HEK293 (cell line): Measurements from ENCODE around the gene GALNT13.

Experiments used
- CTCF ChIA-PET: fragments of 350-600 bp; formaldehyde crosslinking; extraction: SDS; loops from one replicate; lab custom pipeline; 2021; ENCODE audit warnings: antibody characterized with exemption; lab: Yijun Ruan, JAX
- POLR2A ChIA-PET: fragments of 300-600 bp; formaldehyde crosslinking; extraction: SDS; loops from one replicate; lab custom pipeline; 2020; ENCODE audit warnings: antibody characterized with exemption, inconsistent platforms; lab: Yijun Ruan, JAX
- H3K27ac ChIP-seq: fragments of 200-500 bp; sonication (Bioruptor generic); 2 replicates; pipeline ENCODE4 v1.5.1; 2014; ENCODE audit warnings: low read depth, low read length, control low read depth, inconsistent platforms; ENCODE audit errors: extremely low read depth
- H3K36me3 ChIP-seq, 2 experiments: fragments of 200-500 bp in 1 of 2; sonication (Bioruptor generic) in 1 of 2; 1 replicate in 1 of 2; 2 replicates in 1 of 2; pipeline ENCODE4 v1.5.1; 2014 to 2017; ENCODE audit warnings: inconsistent platforms in 2 of 2, low read length in 2 of 2; ENCODE audit not compliant: control insufficient read depth in 2 of 2, insufficient read depth in 1 of 2
- H3K4me1 ChIP-seq: fragments of 200-500 bp; sonication (Bioruptor generic); 2 replicates; pipeline ENCODE4 v1.5.1; 2014; ENCODE audit warnings: mild to moderate bottlenecking, low read length, inconsistent platforms; ENCODE audit not compliant: control insufficient read depth, insufficient read depth
- H3K4me3 ChIP-seq: 2 replicates; pipeline ENCODE4 v1.5.1; 2011; ENCODE audit warnings: low read depth, mild to moderate bottlenecking, control low read depth, low read length, moderate library complexity
- H3K9me3 ChIP-seq: fragments of 200-500 bp; sonication (Bioruptor generic); 2 replicates; pipeline ENCODE4 v1.5.1; 2014; ENCODE audit warnings: low read depth, low read length, inconsistent platforms; ENCODE audit not compliant: control insufficient read depth, insufficient read depth
- EGR2 ChIP-seq: fragments of 450-650 bp; formaldehyde crosslinking; IDR thresholded peaks from 2 replicates; pipeline ENCODE4 v1.5.1; 2016; ENCODE audit warnings: low read depth, missing biosample characterization, missing genetic modification characterization
- FEZF1 ChIP-seq: fragments of 450-650 bp; formaldehyde crosslinking; IDR thresholded peaks from 2 replicates; pipeline ENCODE4 v1.5.1; 2016; ENCODE audit warnings: missing biosample characterization, missing genetic modification characterization
- GFI1B ChIP-seq: fragments of 450-650 bp; formaldehyde crosslinking; IDR thresholded peaks from 2 replicates; pipeline ENCODE4 v1.5.1; 2016; ENCODE audit warnings: missing biosample characterization, missing genetic modification characterization
- GLI4 ChIP-seq: fragments of 450-650 bp; formaldehyde crosslinking; IDR thresholded peaks from 2 replicates; pipeline ENCODE4 v1.5.1; 2016; ENCODE audit warnings: missing biosample characterization, missing genetic modification characterization
- KLF7 ChIP-seq: fragments of 450-650 bp; formaldehyde crosslinking; IDR thresholded peaks from 2 replicates; pipeline ENCODE4 v1.5.1; 2016; ENCODE audit warnings: missing biosample characterization, missing genetic modification characterization, borderline replicate concordance
- PRDM10 ChIP-seq: fragments of 450-650 bp; formaldehyde crosslinking; IDR thresholded peaks from 2 replicates; pipeline ENCODE4 v1.5.1; 2016; ENCODE audit warnings: missing biosample characterization, missing genetic modification characterization
- TRIM28 ChIP-seq: IDR thresholded peaks from 2 replicates; pipeline ENCODE4 v1.6.1; 2011; ENCODE audit warnings: low read length, control low read depth, borderline replicate concordance
- YY2 ChIP-seq: fragments of 450-650 bp; formaldehyde crosslinking; IDR thresholded peaks from 2 replicates; pipeline ENCODE4 v1.5.1; 2016; ENCODE audit warnings: missing biosample characterization, missing genetic modification characterization
- ZBTB1 ChIP-seq: fragments of 450-650 bp; formaldehyde crosslinking; IDR thresholded peaks from 2 replicates; pipeline ENCODE4 v1.5.1; 2016; ENCODE audit warnings: missing biosample characterization, missing genetic modification characterization
- ZFP3 ChIP-seq: fragments of 450-650 bp; formaldehyde crosslinking; IDR thresholded peaks from 2 replicates; pipeline ENCODE4 v1.5.1; 2016; ENCODE audit warnings: low read depth, missing biosample characterization, missing genetic modification characterization
- ZNF416 ChIP-seq: fragments of 450-650 bp; formaldehyde crosslinking; IDR thresholded peaks from 2 replicates; pipeline ENCODE4 v1.5.1; 2016; ENCODE audit warnings: missing biosample characterization, missing genetic modification characterization
- ZNF423 ChIP-seq: fragments of 450-650 bp; formaldehyde crosslinking; IDR thresholded peaks from 2 replicates; pipeline ENCODE4 v1.5.1; 2016; ENCODE audit warnings: missing biosample characterization, missing genetic modification characterization
- ZNF48 ChIP-seq: fragments of 450-650 bp; formaldehyde crosslinking; IDR thresholded peaks from 2 replicates; pipeline ENCODE4 v1.5.1; 2016; ENCODE audit warnings: missing biosample characterization, missing genetic modification characterization
- ZNF488 ChIP-seq: fragments of 450-650 bp; formaldehyde crosslinking; IDR thresholded peaks from 2 replicates; pipeline ENCODE4 v1.5.1; 2016; ENCODE audit warnings: missing biosample characterization, missing genetic modification characterization
- ZNF530 ChIP-seq: fragments of 450-650 bp; formaldehyde crosslinking; IDR thresholded peaks from 2 replicates; pipeline ENCODE4 v1.5.1; 2016; ENCODE audit warnings: low read depth, missing biosample characterization, missing genetic modification characterization
- ZNF555 ChIP-seq: fragments of 450-650 bp; formaldehyde crosslinking; conservative IDR thresholded peaks from 2 replicates; pipeline ENCODE4 v1.5.1; 2017; ENCODE audit warnings: missing biosample characterization, mild to moderate bottlenecking, missing genetic modification characterization, inconsistent platforms
- ZNF571 ChIP-seq: fragments of 450-650 bp; formaldehyde crosslinking; IDR thresholded peaks from 2 replicates; pipeline ENCODE4 v1.5.0; 2017; ENCODE audit warnings: missing biosample characterization, missing genetic modification characterization
- ZNF600 ChIP-seq: fragments of 450-650 bp; formaldehyde crosslinking; IDR thresholded peaks from 2 replicates; pipeline ENCODE4 v1.5.1; 2016; ENCODE audit warnings: missing biosample characterization, missing genetic modification characterization
- ZNF654 ChIP-seq: fragments of 450-650 bp; formaldehyde crosslinking; IDR thresholded peaks from 2 replicates; pipeline ENCODE4 v1.5.1; 2016; ENCODE audit warnings: low read depth, missing biosample characterization, missing genetic modification characterization
- ZNF670 ChIP-seq: fragments of 450-650 bp; formaldehyde crosslinking; IDR thresholded peaks from 2 replicates; pipeline ENCODE4 v1.5.1; 2016; ENCODE audit warnings: missing biosample characterization, missing genetic modification characterization, low read depth
- ZNF747 ChIP-seq: fragments of 450-650 bp; formaldehyde crosslinking; IDR thresholded peaks from 2 replicates; pipeline ENCODE4 v1.5.1; 2016; ENCODE audit warnings: missing biosample characterization, missing genetic modification characterization
- ZNF777 ChIP-seq: fragments of 450-650 bp; formaldehyde crosslinking; IDR thresholded peaks from 2 replicates; pipeline ENCODE4 v1.5.1; 2017; ENCODE audit warnings: missing biosample characterization, missing genetic modification characterization, borderline replicate concordance
- ZNF837 ChIP-seq: fragments of 450-650 bp; formaldehyde crosslinking; IDR thresholded peaks from 2 replicates; pipeline ENCODE4 v1.5.1; 2016; ENCODE audit warnings: missing biosample characterization, missing genetic modification characterization
- TF ChIP-seq, protein P1 (sequence below): fragments of 450-650 bp; formaldehyde crosslinking; IDR thresholded peaks from 2 replicates; pipeline ENCODE4 v1.5.1; 2016; ENCODE audit warnings: missing biosample characterization, missing genetic modification characterization, borderline replicate concordance
- TF ChIP-seq, protein P2 (sequence below): fragments of 450-650 bp; formaldehyde crosslinking; IDR thresholded peaks from 2 replicates; pipeline ENCODE4 v1.5.1; 2016; ENCODE audit warnings: missing biosample characterization, missing genetic modification characterization

GALNT13 gene

GRCh38 chr2:154015233-154015632 is 143.5 kb downstream of the GALNT13 start:
- no peaks in the 10 kb centered on the region for H3K36me3 ChIP-seq
- no peak overlapping the region for H3K27ac ChIP-seq
- H3K4me3 ChIP-seq = no peak overlapping the region
- TF ChIP-seq YY2 (tag by site-specific recombination) (no peak), ZNF555 (tag by site-specific recombination) (no peak), ZNF747 (tag by site-specific recombination) (no peak), ZNF837 (tag by site-specific recombination) (no peak), ZNF530 (no peak), TRIM28 (no peak), GFI1B (tag by site-specific recombination) (no peak), ZNF488 (tag by site-specific recombination) (no peak)
- TF ChIP-seq, protein P1, sequence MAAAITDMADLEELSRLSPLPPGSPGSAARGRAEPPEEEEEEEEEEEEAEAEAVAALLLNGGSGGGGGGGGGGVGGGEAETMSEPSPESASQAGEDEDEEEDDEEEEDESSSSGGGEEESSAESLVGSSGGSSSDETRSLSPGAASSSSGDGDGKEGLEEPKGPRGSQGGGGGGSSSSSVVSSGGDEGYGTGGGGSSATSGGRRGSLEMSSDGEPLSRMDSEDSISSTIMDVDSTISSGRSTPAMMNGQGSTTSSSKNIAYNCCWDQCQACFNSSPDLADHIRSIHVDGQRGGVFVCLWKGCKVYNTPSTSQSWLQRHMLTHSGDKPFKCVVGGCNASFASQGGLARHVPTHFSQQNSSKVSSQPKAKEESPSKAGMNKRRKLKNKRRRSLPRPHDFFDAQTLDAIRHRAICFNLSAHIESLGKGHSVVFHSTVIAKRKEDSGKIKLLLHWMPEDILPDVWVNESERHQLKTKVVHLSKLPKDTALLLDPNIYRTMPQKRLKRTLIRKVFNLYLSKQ (tag by site-specific recombination) = no peak
- ChIA-PET CTCF (no interaction called here), POLR2A (no interaction called here)
- H3K4me1 ChIP-seq = no peaks in the 10 kb centered on the region
- H3K9me3 ChIP-seq = no peaks in the 10 kb centered on the region

DNA sequence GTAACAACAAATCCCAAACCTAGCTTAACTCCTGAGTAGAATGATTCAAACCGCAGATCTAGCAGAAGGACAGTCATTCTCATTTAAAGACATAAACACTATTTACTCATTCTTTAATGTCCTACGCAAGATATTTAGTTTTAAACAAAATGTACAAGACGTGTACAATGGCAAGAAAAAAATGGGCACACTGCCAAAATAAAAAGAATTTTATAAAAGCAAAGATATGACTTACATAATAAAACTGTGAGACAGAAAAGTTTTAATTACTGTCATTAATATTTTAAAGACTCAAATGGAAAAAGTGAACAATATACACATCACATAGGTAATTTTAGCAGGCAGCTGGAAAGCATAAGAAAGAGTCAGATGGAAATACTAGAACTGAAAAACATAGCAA is 157.8 kb downstream of the GALNT13 start:
- Histone ChIP-seq H3K4me1 (no peaks in the 10 kb centered on the region), H3K9me3 (no peaks in the 10 kb centered on the region), H3K27ac (no peak overlapping the region), H3K36me3 (no peaks in the 10 kb centered on the region), H3K4me3 (no peak overlapping the region)
- TF ChIP-seq ZNF600 (tag by site-specific recombination) (no peak), KLF7 (tag by site-specific recombination) (no peak), PRDM10 (tag by site-specific recombination) (no peak), GLI4 (tag by site-specific recombination) (no peak), ZNF423 (tag by site-specific recombination) (no peak), ZNF777 (tag by site-specific recombination) (no peak), ZFP3 (no peak), ZNF654 (no peak), ZNF48 (no peak), EGR2 (no peak), ZBTB1 (tag by site-specific recombination) (no peak), ZNF670 (no peak), FEZF1 (no peak), ZNF571 (tag by site-specific recombination) (no peak), ZNF416 (tag by site-specific recombination) (no peak)
- TF ChIP-seq, protein P2, sequence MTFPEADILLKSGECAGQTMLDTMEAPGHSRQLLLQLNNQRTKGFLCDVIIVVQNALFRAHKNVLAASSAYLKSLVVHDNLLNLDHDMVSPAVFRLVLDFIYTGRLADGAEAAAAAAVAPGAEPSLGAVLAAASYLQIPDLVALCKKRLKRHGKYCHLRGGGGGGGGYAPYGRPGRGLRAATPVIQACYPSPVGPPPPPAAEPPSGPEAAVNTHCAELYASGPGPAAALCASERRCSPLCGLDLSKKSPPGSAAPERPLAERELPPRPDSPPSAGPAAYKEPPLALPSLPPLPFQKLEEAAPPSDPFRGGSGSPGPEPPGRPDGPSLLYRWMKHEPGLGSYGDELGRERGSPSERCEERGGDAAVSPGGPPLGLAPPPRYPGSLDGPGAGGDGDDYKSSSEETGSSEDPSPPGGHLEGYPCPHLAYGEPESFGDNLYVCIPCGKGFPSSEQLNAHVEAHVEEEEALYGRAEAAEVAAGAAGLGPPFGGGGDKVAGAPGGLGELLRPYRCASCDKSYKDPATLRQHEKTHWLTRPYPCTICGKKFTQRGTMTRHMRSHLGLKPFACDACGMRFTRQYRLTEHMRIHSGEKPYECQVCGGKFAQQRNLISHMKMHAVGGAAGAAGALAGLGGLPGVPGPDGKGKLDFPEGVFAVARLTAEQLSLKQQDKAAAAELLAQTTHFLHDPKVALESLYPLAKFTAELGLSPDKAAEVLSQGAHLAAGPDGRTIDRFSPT (tag by site-specific recombination) = no peak
- ChIA-PET CTCF (no interaction called here), POLR2A (no interaction called here)
